SK-N-MC (cell line): ENCODE data around the gene OR4F6.
"Not testable (repeated sequence)": the region's sequence is repeated elsewhere in the genome, so short reads cannot be mapped to it uniquely, and the experiment has no call there.

Source experiments
- EZH2 ChIP-seq: fragments of 200-600 bp; sonication (generic); IDR thresholded peaks from one replicate; pipeline ENCODE4 v1.6.1; 2017; ENCODE audit warnings: antibody characterized with exemption
- POLR2AphosphoS5 ChIP-seq: IDR thresholded peaks from 2 replicates; pipeline ENCODE4 v1.6.1; 2012; ENCODE audit warnings: mild to moderate bottlenecking, low read depth, low read length, borderline replicate concordance

DNA sequence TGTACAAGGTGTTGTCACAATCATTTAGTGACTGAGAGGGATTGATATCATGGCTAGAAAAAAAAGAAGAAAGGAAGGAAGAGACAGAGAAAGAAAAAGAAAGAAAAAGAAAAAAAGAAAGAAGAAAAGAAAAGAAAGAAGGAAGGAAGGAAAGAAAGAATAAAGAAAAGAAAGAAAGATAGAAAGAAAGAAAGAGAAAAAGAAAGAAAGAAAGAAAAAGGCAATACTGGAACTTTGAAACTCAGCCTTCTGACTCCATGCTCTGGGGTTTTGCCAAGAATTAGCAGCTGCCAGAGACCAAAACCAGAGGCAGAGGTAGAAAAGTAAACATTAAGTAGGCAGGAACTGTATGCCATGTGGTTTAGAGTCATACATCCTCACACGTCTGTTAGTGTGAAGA is 23.1 kb upstream of the OR4F6 start:
- TF ChIP-seq EZH2, POLR2AphosphoS5: not testable (repeated sequence)
